GM18907 (cell line): ENCODE results near the gene GLIS2.

Source experiments
- ATAC-seq: cut with Tn5 transposase; IDR thresholded peaks from one replicate; pipeline ENCODE4 v1.9.1; 2021; ENCODE audit warnings: mild to moderate bottlenecking, moderate library complexity; ENCODE audit not compliant: unreplicated experiment

The GLIS2 gene

DNA sequence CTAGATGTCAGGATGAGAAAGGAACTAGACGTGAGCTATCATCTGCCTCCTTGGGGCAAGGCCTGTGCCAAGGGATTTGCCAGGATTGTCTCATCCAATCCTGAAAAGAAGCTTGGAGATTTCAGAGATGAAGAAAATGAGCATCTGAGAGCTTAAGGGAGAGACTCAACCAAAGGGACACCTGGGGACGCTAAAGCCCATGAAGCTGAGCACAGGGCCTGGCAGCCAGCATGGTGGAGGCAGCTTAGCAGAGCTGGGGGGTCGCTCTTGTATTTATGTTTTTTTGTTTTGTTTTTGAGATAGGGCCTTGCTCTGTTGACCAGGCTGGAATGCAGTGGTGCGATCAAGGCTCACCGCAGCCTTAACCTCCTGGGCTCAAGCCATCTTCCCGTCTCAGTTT is 18.4 kb upstream of the GLIS2 start:
- no peak for ATAC-seq

- ATAC-seq, result no peak
Observed at GRCh38 chr16:4298761-4299522, 16.9 kb upstream of the GLIS2 start.

DNA sequence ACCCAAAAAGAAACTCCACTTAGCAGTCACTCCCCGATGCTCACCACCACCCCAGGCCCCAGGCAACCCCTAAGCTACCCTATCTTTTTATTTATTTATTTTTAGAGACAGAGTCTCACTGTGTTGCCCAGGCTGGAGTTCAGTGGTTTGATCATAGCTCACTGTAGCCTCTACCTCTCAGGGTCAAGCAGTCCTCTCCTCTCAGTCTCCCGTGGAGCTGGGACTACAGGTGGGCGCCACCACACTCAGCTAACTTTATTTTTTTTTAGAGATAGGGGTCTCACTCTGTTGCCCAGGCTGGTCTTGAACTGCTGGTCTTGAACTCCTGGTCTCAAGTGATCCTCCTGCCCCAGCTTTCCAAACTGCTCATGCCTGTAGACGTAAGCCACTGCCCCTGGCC is 14.7 kb upstream of the GLIS2 start:
- ATAC-seq, result no peak

- no peak for ATAC-seq
Observed at GRCh38 chr16:4301968-4302367, 13.9 kb upstream of the GLIS2 start.

- no peak for ATAC-seq
Observed at GRCh38 chr16:4303973-4304372, 11.9 kb upstream of the GLIS2 start.

DNA sequence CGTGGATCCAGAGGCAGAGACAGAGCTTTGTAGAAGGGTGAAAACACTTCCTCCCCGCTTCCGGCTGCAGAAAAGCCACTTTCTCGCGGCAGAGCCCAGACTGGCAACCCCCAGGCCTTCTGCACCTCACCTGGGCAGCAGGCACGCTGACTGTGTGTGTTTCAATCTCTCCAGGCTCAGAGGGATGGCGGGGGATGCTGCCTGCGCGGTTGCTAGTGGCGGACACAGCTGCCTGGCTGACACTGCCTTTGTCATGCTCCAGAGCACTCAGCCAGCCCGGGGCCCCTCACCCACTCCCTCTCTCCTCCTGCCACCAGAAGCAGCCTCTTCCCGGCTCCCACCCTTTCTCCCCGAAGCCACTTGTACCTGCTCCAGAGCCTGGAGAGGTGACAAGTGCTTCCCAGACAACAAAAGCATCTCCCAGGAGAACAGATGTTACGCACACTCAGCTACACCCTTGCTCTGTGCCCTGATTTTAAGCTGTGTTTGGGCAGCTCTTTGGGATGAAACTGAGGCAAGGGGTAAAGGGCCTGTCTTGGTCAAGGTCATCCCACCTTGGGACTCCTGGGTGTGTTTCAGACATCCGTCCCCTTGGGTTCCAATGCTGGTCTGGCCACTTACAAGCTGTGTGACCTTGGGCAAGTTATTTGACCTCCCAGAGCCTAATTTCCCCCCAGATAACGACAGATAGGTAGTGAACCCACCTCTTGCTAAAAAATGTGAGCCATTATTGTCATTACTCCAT is 9.2 kb upstream of the GLIS2 start:
- no peak for ATAC-seq

DNA sequence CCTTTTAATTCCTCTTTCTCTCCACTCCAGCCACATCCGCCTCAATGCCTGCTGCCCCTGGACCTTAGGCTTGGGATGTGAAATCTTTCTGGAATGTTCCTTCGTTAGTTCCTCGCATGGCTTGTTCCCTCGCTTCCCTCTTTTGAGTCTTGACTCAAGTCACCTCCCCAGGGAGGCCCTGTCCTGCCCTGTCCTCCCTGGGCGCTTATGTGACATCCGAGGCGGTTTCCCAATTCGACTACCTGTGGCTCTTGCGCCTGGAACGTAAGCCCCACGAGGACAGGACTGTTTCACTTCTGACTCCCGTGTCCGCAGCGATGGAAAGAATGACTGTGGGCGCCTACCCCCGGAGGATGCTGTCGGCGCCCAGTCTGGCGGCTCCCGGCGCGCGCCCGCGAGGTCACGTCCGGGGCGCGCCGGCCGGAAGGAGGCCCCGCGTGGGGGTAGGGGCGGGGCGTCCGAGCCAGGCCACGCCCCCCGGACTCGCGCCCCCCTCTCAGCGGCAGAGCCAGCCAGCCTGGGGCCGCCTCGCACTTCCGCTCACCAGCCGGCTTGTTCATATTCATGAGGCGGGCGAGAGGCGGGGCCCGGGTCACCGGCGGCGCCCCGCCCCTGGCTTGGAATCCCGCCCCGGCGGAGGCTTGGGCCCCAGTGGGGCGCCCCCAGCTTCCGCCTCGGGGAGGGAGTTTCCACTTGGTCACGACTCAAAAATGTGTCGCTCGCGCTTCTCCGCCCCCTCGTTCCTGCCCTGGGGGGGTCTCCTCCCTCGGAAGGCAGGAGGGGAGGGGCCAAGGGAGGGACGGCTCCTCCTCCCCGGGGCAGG is 8.4 kb upstream of the GLIS2 start:
- ATAC-seq, result peak; percentile 90

GRCh38 chr16:4309102-4309832 is 6.6 kb upstream of the GLIS2 start:
- no peak for ATAC-seq

- no peak for ATAC-seq
Observed at GRCh38 chr16:4309833-4310266, 6.0 kb upstream of the GLIS2 start.

GRCh38 chr16:4313563-4314531 is 2.0 kb upstream of the GLIS2 start:
- no peak for ATAC-seq

GRCh38 chr16:4314532-4315185 is 1.2 kb upstream of the GLIS2 start:
- ATAC-seq, result no peak

DNA sequence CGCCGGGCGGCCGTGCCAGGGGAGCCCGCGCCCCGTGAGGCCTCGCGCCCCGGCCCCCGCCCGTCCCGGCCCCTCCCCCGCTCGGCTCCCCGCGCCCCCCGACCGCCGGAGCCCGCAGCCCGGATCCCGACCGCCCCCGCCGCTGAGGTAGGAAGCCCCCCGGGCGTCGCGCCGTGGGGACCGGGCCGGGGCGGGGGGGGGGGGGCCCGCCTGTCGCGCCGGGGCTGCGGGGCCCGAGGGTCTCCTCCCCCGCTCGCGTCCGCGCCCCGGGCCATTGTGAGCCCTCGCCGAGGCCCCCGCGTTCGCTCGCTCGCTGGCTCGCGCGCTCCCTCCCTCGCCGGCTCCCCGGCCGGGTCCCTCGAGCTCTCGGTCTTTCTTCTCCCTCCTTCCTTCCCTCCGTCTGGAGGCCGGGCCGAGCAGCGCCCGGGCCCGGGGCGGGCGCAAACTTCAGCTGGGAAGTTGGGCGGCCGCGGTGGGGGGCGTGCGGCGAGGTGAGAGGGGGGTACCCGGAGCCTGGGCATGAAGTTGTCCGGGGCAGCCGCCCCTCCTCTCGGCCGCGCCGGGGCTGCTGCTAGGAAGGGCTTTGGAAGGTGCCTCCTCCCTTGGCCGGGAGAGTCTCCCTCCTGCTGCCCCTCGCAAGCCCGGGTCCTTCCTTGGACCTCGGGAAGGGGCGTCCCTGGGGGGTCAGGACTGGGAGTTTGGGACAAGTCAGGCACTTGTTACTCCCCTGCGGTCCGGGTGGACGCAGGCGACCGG is 419 bp downstream of the GLIS2 start:
- ATAC-seq, result no peak

DNA sequence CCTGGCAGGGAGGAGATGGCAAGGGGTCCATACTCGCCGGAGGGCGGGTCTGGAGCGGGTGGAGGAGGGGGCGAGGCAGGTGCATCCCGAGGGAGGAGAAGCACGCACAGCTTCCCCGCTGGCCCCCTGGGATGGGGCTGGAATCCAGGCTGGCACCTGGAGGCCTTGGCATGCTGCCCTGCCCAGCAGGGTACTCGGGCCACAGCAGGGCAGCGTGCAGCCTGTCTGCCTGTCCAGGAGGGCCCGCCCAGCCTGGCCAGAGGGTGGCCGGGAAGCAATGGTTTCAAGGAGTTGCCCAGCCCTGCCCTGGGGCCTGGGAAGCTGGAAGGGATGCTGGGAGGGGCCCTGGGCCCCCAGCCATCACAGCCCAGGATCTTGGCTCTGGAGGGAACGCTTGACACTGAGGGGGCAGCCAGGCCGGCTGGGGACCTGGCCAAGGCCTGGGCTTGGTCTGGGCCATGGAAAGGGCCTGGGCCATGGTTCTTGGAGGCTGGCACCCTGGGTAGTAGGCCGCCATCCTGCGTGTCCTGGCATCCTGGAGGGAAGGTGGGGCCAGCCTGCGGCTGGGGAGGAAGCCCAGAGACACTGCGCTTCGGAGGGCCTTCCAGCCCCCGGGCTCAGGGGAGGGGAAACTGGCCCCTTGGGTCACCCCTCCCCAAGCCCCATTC is 1.1 kb downstream of the GLIS2 start:
- no peak for ATAC-seq

- ATAC-seq, result no peak
Observed at GRCh38 chr16:4317532-4318450, 1.9 kb downstream of the GLIS2 start.

DNA sequence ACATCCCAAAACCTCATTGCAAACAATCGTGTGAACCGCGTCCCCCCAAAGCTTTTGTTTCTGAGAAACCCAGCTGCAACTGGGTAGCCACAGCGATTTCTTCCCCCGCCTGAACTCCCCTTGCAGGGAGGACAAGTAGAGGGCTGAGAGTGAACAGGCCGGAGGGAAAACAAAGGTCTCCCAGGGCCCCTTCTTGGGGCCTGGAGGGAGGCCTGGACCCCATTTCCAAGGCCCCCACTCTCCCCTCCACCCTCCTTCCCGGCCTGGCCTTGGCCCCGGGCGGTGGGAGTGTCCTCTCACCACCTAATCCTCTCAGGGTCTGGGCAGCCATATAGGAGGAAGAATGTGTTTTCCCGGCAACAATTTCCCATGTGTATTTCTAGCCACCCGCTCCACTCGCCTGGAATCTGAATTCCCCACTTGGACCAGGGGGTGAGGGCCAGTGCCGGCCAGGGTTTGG is 2.6 kb downstream of the GLIS2 start:
- no peak for ATAC-seq

GRCh38 chr16:4318967-4319366 is 3.1 kb downstream of the GLIS2 start:
- ATAC-seq, result no peak
